Measurements from ENCODE around the gene PWWP2B.

Gene PWWP2B

DNA sequence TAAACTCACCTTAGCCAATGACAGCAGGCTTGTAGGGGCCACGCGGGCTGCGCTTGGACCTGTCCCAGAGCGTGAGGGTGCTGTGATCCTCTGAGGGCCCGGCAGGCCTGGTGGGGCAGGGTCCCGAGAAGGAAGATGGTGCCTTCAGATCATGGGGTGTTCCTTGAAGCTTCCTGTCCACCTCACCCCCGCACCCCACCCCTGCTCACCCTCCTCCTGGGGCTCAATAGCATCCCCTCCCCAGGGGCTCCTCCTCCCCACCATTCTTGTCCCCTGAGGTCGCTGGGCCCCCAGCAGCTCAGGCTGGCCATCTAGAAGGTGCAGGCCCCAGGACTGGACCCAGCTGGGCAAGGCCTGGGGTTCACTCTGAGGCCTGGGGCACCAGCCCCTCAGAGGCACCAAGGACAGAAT is 33.9 kb downstream of the PWWP2B start:
- TF ChIP-seq EZH2phosphoT487 (conservative IDR thresholded peaks at IDR 0.05; ENCODE audit: low read length), result no peak
- H3K9ac ChIP-seq (ENCODE audit: low read length), result no peak overlapping the region

DNA sequence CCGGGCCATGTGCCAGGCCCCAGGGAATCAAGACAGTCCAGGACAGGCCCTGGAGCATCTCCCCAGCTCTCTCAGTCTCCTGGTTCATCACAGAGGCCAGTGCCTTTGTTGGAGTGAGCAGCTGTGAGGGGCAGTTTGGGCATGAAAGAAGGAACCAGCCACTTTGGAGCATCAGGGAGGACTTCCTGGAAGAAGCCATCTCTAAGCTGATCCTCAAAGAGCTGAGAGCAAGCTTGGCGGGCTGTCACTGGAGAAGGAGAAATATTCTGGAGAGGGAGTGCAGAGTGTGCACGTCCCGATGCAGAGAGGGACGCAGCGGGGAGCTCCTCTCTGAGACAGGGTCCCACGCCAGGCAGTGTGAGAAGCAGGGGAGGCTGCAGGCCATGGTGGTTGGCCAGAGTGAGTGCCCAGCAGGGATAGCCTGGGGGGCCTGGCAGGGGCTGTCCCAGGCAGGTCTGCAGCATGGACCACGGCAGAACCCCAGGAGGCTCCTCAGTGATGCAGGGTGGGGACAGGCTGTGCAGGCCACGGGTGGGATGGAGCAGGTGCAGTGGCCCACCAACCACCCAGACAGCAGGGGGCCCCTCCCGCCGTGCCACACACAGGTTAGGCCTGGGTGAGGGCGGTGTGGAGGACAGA is 34.7 kb downstream of the PWWP2B start:
- Histone ChIP-seq H3K9ac (ENCODE audit: low read length) (no peak overlapping the region), H3K79me2 (ENCODE audit: insufficient read depth, low read length) (no peaks in the 10 kb centered on the region), H3F3A (ENCODE audit: insufficient read depth) (no peaks in the 10 kb centered on the region), H4K20me1 (ENCODE audit: low read depth, low read length) (no peaks in the 10 kb centered on the region), H3K27me3 (ENCODE audit: low read length) (no peaks in the 10 kb centered on the region), H3K4me2 (ENCODE audit: low read depth, low read length, poor library complexity, severe bottlenecking) (no peak overlapping the region), H3K27ac (ENCODE audit: low read depth, low read length) (no peak overlapping the region), H3K9me3 (ENCODE audit: insufficient read depth, low read length) (no peaks in the 10 kb centered on the region), H3K9me2 (replicated peaks; ENCODE audit: insufficient read depth, low read length) (no peaks in the 10 kb centered on the region), H3K36me3 (ENCODE audit: low read length) (no peaks in the 10 kb centered on the region), H3K4me3 (ENCODE audit: insufficient read depth, low read length, poor library complexity, severe bottlenecking) (no peak overlapping the region), H2AFZ (ENCODE audit: low read depth, low read length, severe bottlenecking) (no peak overlapping the region)
- TF ChIP-seq EZH2phosphoT487 (conservative IDR thresholded peaks at IDR 0.05; ENCODE audit: low read length), result no peak
- TF ChIP-seq, protein P1, sequence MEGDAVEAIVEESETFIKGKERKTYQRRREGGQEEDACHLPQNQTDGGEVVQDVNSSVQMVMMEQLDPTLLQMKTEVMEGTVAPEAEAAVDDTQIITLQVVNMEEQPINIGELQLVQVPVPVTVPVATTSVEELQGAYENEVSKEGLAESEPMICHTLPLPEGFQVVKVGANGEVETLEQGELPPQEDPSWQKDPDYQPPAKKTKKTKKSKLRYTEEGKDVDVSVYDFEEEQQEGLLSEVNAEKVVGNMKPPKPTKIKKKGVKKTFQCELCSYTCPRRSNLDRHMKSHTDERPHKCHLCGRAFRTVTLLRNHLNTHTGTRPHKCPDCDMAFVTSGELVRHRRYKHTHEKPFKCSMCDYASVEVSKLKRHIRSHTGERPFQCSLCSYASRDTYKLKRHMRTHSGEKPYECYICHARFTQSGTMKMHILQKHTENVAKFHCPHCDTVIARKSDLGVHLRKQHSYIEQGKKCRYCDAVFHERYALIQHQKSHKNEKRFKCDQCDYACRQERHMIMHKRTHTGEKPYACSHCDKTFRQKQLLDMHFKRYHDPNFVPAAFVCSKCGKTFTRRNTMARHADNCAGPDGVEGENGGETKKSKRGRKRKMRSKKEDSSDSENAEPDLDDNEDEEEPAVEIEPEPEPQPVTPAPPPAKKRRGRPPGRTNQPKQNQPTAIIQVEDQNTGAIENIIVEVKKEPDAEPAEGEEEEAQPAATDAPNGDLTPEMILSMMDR (IDR thresholded peaks at IDR 0.05; ENCODE audit: insufficient read depth, low read length, poor library complexity, severe bottlenecking), result no peak

More for the DNA sequence above, 33.9 kb downstream of the PWWP2B start:
- Histone ChIP-seq H3K36me3 (ENCODE audit: low read length) (no peaks in the 10 kb centered on the region), H3K4me2 (ENCODE audit: low read depth, low read length, poor library complexity, severe bottlenecking) (no peak overlapping the region), H4K20me1 (ENCODE audit: low read depth, low read length) (no peaks in the 10 kb centered on the region), H3K9me2 (replicated peaks; ENCODE audit: insufficient read depth, low read length) (no peaks in the 10 kb centered on the region), H3K9me3 (ENCODE audit: insufficient read depth, low read length) (no peaks in the 10 kb centered on the region), H3K27me3 (ENCODE audit: low read length) (no peaks in the 10 kb centered on the region), H3K4me3 (ENCODE audit: insufficient read depth, low read length, poor library complexity, severe bottlenecking) (no peak overlapping the region), H3F3A (ENCODE audit: insufficient read depth) (no peaks in the 10 kb centered on the region), H3K27ac (ENCODE audit: low read depth, low read length) (no peak overlapping the region), H3K79me2 (ENCODE audit: insufficient read depth, low read length) (no peaks in the 10 kb centered on the region), H2AFZ (ENCODE audit: low read depth, low read length, severe bottlenecking) (no peak overlapping the region)

- no peaks in the 10 kb centered on the region for H3K79me2 ChIP-seq (ENCODE audit: insufficient read depth, low read length)
- H3F3A ChIP-seq (ENCODE audit: insufficient read depth), result no peaks in the 10 kb centered on the region
- no peaks in the 10 kb centered on the region for H3K36me3 ChIP-seq (ENCODE audit: low read length)
- H3K27ac ChIP-seq (ENCODE audit: low read depth, low read length), result no peak overlapping the region
- H4K20me1 ChIP-seq (ENCODE audit: low read depth, low read length), result no peaks in the 10 kb centered on the region
- H3K9ac ChIP-seq (ENCODE audit: low read length), result no peak overlapping the region
- H2AFZ ChIP-seq (ENCODE audit: low read depth, low read length, severe bottlenecking), result no peak overlapping the region
- TF ChIP-seq, protein P1 (IDR thresholded peaks at IDR 0.05; ENCODE audit: insufficient read depth, low read length, poor library complexity, severe bottlenecking), result no peak
- TF ChIP-seq EZH2phosphoT487 (conservative IDR thresholded peaks at IDR 0.05; ENCODE audit: low read length), result no peak
- H3K27me3 ChIP-seq (ENCODE audit: low read length), result no peaks in the 10 kb centered on the region
- H3K9me2 ChIP-seq (replicated peaks; ENCODE audit: insufficient read depth, low read length), result no peaks in the 10 kb centered on the region
- H3K4me3 ChIP-seq (ENCODE audit: insufficient read depth, low read length, poor library complexity, severe bottlenecking), result no peak overlapping the region
- H3K9me3 ChIP-seq (ENCODE audit: insufficient read depth, low read length), result no peaks in the 10 kb centered on the region
- no peak overlapping the region for H3K4me2 ChIP-seq (ENCODE audit: low read depth, low read length, poor library complexity, severe bottlenecking)
Measured at GRCh38 chr10:132432176-132432540, 35.2 kb downstream of the PWWP2B start.

DNA sequence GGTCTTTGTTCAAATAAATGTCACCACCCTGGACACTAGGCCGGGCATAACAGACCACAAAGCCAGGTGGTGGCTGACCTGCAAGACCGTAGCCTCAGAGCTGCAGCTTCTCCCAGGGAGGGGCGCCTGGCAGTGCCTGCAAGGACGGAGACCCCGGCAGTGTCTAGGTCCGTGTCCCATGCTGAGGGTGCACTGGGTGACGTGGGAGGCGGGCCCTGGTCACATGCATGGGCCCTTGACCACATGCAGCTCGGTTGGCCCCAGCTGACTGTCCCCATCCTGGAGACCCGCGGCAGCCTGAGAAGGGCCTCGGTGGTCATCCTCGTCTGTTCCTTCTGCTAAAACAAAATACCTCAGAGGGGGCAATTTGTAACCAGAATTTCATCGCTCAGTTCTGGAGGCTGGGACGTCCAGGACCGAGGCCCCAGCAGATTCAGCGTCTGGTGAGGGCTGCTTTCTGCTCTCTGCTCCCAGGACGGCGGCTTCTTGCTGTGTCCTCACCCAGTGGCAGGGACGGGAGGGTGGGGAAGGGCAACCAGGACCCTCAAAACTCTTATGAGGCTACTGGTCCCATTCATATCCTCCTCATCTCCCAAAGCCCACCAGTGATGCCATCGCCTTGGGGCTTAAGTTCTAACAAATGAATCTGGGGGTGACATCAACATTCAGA is 36.8 kb downstream of the PWWP2B start:
- no peaks in the 10 kb centered on the region for H3K9me3 ChIP-seq (ENCODE audit: insufficient read depth, low read length)
- no peaks in the 10 kb centered on the region for H3K9me2 ChIP-seq (replicated peaks; ENCODE audit: insufficient read depth, low read length)
- no peak overlapping the region for H2AFZ ChIP-seq (ENCODE audit: low read depth, low read length, severe bottlenecking)
- no peaks in the 10 kb centered on the region for H3K27me3 ChIP-seq (ENCODE audit: low read length)
- TF ChIP-seq, protein P1 (IDR thresholded peaks at IDR 0.05; ENCODE audit: insufficient read depth, low read length, poor library complexity, severe bottlenecking), result no peak
- no peak for TF ChIP-seq EZH2phosphoT487 (conservative IDR thresholded peaks at IDR 0.05; ENCODE audit: low read length)
- no peak overlapping the region for H3K4me2 ChIP-seq (ENCODE audit: low read depth, low read length, poor library complexity, severe bottlenecking)
- no peak overlapping the region for H3K9ac ChIP-seq (ENCODE audit: low read length)
- no peaks in the 10 kb centered on the region for H3F3A ChIP-seq (ENCODE audit: insufficient read depth)
- no peaks in the 10 kb centered on the region for H4K20me1 ChIP-seq (ENCODE audit: low read depth, low read length)
- no peaks in the 10 kb centered on the region for H3K79me2 ChIP-seq (ENCODE audit: insufficient read depth, low read length)
- H3K36me3 ChIP-seq (ENCODE audit: low read length), result no peaks in the 10 kb centered on the region
- H3K27ac ChIP-seq (ENCODE audit: low read depth, low read length), result no peak overlapping the region
- no peak overlapping the region for H3K4me3 ChIP-seq (ENCODE audit: insufficient read depth, low read length, poor library complexity, severe bottlenecking)

All from SU-DHL-6 (cell line).